ENCODE results near the gene PSORS1C1. TPM values are rescaled to one million over a fixed set of nuclear protein-coding genes. Genes with fewer than 3 reads are reported as not detected.
"Not testable (repeated sequence)": the region's sequence is repeated elsewhere in the genome, so short reads cannot be mapped to it uniquely, and the experiment has no call there.

PSORS1C1 gene
- total RNA-seq, 1 donor from 2014 or later = 8.2 TPM

DNA sequence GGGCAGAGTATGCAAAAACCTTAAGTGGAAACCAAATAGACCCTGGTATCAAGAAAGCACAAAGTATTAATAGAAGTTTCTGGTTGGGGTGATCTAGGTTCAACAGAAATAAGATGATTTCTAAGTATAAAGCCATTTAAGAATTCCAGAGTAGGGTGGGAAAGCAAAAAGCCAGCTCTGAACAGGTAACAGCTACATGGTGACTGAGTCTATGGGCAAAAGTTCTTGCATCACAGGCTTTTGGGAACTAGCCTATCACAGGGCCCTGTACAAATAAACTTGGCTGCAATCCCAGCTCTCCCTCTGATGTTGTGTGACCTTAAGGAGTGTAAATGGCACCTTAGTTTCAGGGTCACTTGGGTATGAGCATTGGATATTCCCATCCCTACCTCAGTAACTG is 49.3 kb downstream of the PSORS1C1 start:
- peaks cover 2% of the 10 kb centered on the region for H3K4me1 ChIP-seq
- ATAC-seq = peak; percentile 68
- no peaks in the 10 kb centered on the region for H3K9me3 ChIP-seq
- no peak overlapping the region for H3K4me3 ChIP-seq
- DNase-seq = no peak
- no peak overlapping the region for H3K27ac ChIP-seq
- no peaks in the 10 kb centered on the region for H3K36me3 ChIP-seq
- no peaks in the 10 kb centered on the region for H3K27me3 ChIP-seq
- intact Hi-C loops (cut with DNase I) = no loop called here
- TF ChIP-seq, protein P1, sequence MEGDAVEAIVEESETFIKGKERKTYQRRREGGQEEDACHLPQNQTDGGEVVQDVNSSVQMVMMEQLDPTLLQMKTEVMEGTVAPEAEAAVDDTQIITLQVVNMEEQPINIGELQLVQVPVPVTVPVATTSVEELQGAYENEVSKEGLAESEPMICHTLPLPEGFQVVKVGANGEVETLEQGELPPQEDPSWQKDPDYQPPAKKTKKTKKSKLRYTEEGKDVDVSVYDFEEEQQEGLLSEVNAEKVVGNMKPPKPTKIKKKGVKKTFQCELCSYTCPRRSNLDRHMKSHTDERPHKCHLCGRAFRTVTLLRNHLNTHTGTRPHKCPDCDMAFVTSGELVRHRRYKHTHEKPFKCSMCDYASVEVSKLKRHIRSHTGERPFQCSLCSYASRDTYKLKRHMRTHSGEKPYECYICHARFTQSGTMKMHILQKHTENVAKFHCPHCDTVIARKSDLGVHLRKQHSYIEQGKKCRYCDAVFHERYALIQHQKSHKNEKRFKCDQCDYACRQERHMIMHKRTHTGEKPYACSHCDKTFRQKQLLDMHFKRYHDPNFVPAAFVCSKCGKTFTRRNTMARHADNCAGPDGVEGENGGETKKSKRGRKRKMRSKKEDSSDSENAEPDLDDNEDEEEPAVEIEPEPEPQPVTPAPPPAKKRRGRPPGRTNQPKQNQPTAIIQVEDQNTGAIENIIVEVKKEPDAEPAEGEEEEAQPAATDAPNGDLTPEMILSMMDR (IDR thresholded peaks at IDR 0.05) = no peak

DNA sequence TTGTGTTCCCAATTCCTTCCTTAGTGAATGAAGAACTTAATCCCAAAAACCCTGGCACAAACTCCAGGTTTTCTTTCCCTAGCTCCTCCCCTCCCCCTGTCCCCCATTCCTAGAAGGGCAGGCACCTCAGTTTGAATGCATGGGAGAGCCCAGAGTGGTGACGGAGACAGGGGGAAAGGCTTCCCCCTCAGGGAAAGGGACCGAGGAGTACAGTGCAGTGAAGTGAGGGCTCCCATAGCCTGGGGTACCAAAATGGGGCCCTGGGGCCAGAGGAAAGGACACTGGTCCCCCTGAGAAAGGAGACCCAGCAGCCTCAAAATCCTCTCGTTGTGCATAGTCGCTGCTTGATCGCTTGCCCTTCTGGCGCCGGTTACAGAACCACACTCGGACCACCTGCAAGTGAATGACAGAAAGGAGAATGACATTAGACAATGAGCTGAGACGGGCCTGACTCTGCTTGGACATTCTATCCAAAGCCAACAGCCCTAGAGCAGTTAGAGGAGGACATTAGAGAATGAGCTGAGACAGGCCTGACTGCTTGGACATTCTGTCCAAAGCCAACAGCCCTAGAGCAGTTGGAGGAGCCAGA is 50.0 kb downstream of the PSORS1C1 start:
- ATAC-seq; DNase-seq; H3K4me1 ChIP-seq; H3K36me3 ChIP-seq; H3K9me3 ChIP-seq; H3K4me3 ChIP-seq; H3K27me3 ChIP-seq; intact Hi-C loops (cut with DNase I); H3K27ac ChIP-seq: not testable (repeated sequence)

DNA sequence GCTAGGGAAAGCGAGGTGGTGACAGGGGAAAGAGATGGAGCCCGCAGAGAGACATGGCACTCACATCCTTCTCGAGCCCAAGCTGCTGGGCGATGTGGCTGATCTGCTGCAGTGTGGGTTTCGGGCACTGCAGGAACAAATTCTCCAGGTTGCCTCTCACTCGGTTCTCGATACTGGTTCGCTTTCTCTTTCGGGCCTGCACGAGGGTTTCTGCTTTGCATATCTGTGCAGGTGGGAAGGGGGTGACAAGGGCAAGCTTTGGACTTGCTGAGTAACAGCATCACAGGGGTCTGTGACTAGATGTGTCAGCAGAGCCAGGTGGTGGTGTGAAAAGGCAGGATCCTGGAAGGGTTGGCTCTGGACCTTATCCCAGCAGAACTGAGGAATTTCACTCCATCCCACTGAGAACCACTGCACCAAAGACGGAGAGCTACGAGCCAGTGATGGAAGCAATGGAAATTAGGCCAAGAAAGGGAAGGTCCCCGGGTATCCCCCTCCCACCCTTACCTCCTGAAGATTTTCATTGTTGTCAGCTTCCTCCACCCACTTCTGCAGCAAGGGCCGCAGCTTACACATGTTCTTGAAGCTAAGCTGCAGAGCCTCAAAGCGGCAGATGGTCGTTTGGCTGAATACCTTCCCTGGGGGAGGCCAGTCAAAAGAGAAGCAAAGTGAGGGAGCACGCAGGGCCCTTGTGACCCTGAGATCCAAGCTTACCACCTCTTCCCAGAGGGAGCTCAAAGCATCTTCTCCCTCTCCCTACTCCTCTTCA is 50.6 kb downstream of the PSORS1C1 start:
- intact Hi-C loops (cut with DNase I); H3K27me3 ChIP-seq; ATAC-seq; H3K27ac ChIP-seq; H3K9me3 ChIP-seq; DNase-seq; H3K36me3 ChIP-seq; H3K4me3 ChIP-seq; H3K4me1 ChIP-seq: not testable (repeated sequence)

DNA sequence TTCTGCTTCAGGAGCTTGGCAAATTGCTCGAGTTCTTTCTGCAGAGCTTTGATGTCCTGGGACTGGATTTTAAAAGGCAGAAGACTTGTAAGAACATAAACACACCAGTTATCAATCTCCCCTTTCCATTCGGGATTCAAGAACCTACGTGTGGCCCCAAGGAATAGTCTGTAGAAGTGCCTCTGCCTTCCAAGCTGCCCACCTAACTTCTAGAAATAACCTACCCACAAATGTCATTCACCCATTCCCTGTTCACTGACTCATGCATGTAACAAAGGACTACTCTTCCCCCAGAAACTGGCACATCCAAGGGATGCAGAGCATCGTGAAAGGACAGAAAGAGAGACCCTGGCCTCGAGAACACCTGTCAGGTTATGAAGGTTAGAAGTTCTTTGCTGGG is 51.4 kb downstream of the PSORS1C1 start:
- no peak for DNase-seq
- ATAC-seq = no peak
- Histone ChIP-seq H3K27ac (no peak overlapping the region), H3K4me3 (no peak overlapping the region), H3K27me3 (no peaks in the 10 kb centered on the region), H3K9me3 (no peaks in the 10 kb centered on the region), H3K36me3 (no peaks in the 10 kb centered on the region), H3K4me1 (no peaks in the 10 kb centered on the region)
- TF ChIP-seq, protein P1 (IDR thresholded peaks at IDR 0.05) = no peak
- intact Hi-C loops (cut with DNase I) = no loop called here

DNA sequence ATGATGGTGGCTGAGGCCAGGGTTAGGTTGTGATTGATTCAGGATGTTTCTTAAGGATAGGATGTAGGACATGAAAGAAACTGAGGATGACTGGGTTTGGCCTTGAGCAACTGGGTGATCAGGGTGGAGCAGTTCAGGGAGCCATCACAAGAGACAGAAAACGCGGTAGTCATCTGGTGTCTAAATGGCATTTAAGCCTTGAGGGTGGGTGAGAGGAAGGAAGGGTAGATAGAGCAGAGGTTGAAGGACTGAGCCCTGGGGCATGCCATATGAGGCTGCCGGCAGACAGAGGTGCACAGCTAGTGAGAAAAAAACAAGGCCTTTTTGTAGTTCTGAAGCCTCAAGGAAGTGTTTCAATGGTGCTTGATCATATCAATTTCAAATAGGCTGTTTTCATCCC is 54.0 kb downstream of the PSORS1C1 start:
- Histone ChIP-seq H3K4me1 (no peaks in the 10 kb centered on the region), H3K27ac (no peak overlapping the region), H3K9me3 (no peaks in the 10 kb centered on the region), H3K4me3 (no peak overlapping the region), H3K36me3 (no peaks in the 10 kb centered on the region), H3K27me3 (no peaks in the 10 kb centered on the region)
- DNase-seq (no peak), ATAC-seq (no peak)
- TF ChIP-seq, protein P1 (IDR thresholded peaks at IDR 0.05) = no peak
- intact Hi-C loops (cut with DNase I) = no loop called here

DNA sequence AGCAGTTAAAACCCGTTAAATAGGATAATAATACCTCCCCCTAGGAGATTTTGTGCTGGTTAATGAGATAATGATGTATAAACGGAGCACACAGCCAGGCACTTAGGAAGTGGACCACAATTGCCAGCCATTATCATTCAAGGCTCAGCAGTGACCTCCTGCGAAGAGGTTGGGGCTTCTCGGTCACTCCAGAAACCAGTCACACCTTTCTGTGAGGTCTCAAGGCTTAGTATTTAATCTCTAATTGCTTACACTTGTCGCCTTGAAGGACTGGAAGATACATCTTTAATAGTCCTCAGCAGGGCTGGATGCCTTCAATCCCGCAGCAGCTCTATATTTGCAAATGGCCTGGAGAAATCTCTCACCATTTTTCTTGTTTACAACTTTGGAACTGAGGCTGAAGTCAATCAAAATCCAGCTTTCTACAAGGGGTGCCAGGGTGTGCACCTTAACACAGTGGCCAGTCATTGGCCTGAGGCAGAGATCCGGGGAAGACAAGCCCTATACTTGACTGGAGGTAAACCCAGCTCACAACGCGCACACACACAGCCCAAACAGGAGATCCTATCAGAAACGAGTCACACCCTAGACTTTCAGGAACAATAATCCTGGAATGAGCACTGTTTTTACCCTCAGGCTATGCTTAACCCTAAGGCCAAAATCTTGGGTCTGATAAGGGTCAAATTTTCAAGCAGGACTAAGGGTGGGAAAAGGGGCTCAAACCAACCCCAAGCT is 54.7 kb downstream of the PSORS1C1 start:
- Histone ChIP-seq H3K36me3 (no peaks in the 10 kb centered on the region), H3K27ac (no peak overlapping the region)
- ATAC-seq = no peak

DNA sequence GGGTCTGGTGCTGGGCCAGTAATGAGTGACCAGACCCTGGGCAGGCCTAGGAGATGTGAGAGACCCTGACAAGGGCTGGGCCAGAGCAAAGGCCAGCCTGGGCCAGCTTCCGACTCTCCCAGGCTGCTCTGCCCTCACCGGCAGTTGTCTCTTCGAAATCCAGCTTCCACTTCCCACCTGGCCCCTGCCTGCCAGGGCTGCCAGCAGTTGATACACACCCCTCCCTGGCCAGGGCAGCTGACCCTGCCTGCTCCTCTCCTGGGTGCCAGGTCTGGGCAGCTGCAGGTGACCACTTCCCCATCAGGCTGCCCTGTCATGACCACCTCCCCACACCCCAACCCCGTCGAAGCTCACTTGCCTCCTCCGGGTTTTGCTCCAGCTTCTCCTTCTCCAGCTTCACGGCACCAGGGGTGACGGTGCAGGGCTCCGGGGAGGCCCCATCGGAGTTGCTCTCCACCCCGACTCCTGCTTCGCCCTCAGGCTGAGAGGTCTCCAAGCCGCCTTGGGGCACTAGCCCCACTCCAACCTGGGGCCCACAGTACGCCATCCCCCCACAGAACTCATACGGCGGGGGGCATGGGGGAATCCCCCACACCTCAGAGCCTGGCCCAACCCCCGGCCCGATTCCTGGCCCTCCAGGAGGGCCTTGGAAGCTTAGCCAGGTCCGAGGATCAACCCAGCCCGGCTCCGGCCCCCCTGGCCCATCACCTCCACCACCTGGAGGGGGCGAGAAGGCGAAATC is 55.4 kb downstream of the PSORS1C1 start:
- intact Hi-C loops (cut with DNase I); DNase-seq; ATAC-seq; H3K4me3 ChIP-seq; H3K4me1 ChIP-seq; H3K9me3 ChIP-seq; H3K27me3 ChIP-seq; H3K27ac ChIP-seq; H3K36me3 ChIP-seq: not testable (repeated sequence)

More for the DNA sequence above, 54.7 kb downstream of the PSORS1C1 start:
- H3K9me3 ChIP-seq = no peaks in the 10 kb centered on the region
- DNase-seq = no peak
- no peaks in the 10 kb centered on the region for H3K27me3 ChIP-seq
- no peak overlapping the region for H3K4me3 ChIP-seq
- no peaks in the 10 kb centered on the region for H3K4me1 ChIP-seq
- TF ChIP-seq, protein P1 (IDR thresholded peaks at IDR 0.05) = no peak
- intact Hi-C loops (cut with DNase I) = no loop called here

All from upper lobe of right lung (tissue), 1 donor.